Fibroblast of upper back skin (primary cell): ENCODE results near the gene DNASE1L1.

Source experiments
- DNase-seq: peaks from one replicate; pipeline ENCODE4 v3.0.0-alpha.2; 2013

The DNASE1L1 gene, protein sequence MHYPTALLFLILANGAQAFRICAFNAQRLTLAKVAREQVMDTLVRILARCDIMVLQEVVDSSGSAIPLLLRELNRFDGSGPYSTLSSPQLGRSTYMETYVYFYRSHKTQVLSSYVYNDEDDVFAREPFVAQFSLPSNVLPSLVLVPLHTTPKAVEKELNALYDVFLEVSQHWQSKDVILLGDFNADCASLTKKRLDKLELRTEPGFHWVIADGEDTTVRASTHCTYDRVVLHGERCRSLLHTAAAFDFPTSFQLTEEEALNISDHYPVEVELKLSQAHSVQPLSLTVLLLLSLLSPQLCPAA

DNA sequence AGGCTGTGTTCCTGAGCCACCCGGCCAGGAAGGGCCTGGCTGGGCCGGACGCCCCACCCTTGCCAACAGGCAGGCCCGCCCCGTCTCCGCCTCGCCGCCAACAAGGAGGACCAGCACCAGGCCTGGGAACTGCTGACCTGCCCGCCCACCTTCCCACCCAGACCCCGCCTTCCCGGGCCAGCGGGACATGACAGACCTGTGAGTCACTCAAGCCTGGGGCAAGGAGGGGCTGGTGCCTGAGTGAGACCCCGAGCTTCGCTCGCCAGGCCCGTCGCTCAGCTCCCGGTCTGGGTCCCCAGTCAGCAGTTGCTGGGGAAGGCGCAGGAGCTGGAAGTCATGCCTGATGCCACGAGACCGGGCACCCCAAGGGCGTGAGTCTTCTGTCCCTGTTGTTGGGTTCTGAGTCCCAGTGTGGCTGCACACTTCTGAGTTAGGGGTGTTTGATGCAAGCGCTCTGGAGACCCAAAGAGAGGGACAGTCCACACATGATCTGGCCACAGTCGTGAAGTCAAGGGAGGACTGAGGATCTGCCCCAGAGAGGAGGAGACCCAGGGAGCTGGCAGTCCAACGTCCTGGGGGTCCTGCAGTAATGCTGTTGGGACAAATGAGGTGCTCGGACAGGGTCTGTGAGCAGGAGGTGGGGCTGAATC, at the start of gene DNASE1L1:
Gene DNASE1L1 (minus strand): TSS at position 33 of the 650 bp plus-strand sequence. CDS start 3,686 bp downstream, outside the sequence.
- DNase-seq = peak; percentile 81

GRCh38 chrX:154458116-154458953, 49.3 kb upstream of the DNASE1L1 start, which contains the start of gene PLXNA3:
TSS of gene PLXNA3 (plus strand) at chrX:154458281. CDS start at chrX:154460184, 1,903 bp downstream.
- peak; percentile 36 for DNase-seq

DNA sequence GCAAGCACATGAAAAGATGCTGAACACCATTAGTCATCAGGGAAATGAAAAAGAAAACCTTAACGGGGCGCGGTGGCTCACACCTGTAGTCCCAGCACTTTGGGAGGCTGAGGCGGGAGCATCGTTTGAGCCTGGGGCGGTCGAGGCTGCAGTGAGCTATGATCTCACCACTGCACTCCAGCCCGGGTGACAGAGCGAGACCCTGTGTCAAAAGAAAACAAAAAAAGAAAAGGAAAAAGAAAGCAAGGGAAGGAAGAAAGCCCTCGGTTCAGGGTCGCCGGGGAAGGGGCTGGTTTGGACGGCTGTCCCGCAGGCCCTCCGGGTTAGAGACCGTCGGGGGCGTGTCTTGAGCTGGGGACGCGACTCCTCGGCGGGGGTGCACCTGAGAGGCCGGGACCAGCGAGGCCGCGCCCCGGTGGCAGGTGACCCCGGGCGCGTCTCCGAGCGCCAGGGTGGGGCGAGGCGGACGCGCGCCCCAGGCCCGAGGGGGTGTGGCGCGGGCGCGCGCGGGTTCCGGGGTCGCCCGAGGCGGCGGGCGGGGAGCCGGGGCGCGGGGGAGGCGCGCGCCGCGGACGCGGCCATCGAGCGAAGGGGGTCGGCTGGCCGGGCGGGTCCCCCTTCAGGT, 48.5 kb upstream of the DNASE1L1 start:
- DNase-seq = no peak

GRCh38 chrX:154452823-154453222, 43.8 kb upstream of the DNASE1L1 start:
- DNase-seq = no peak

DNA sequence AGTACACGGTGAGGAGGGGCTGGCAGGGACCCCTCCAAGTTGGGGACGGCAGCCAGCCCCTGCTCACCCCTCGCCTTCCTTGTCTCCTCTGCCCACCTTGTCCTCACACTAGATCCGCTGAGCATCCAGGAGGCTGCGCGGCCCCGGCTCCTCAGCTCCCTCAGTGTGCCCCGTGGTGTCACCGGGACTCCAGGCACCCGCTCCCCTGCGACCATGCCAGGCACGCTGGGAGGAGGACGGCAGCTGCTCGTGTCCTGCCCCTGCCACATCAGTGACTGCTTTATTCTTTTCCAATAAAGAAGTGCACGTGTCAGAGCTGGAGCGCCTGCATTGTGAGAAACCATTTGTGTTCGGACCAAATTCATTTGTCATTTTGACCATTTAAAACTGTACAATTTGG, 41.3 kb upstream of the DNASE1L1 start:
- DNase-seq = no peak

GRCh38 chrX:154449618-154450017, 40.6 kb upstream of the DNASE1L1 start:
- no peak for DNase-seq

GRCh38 chrX:154448484-154448883, 39.4 kb upstream of the DNASE1L1 start:
- DNase-seq = no peak

GRCh38 chrX:154446430-154446829, 37.4 kb upstream of the DNASE1L1 start:
- DNase-seq = no peak

GRCh38 chrX:154445776-154446175, 36.7 kb upstream of the DNASE1L1 start:
- DNase-seq = no peak

DNA sequence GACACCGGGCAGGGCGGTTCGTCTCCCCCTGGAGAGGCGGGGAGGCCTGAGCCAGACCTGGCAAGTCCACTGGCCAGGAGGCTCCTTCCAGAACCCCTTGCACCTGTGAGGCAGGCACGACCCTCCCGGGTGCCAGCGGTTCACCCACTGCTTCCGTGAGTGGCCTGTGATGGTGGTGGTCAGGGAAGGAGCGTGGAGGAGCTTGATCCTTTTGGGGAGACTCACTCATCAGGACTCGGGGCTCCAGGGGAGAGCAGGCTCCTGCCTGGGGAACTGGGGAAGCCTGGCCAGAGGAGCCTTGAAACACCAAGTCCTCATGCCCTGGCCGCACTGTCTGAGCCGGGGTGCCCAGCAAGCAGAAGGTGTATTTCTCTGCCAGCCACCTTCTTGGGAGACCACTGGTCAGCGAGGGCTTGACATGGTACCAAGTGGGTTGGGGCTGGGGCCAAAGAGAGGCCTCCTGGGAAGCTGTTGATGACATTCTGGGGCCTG, 35.7 kb upstream of the DNASE1L1 start:
- DNase-seq = no peak

DNA sequence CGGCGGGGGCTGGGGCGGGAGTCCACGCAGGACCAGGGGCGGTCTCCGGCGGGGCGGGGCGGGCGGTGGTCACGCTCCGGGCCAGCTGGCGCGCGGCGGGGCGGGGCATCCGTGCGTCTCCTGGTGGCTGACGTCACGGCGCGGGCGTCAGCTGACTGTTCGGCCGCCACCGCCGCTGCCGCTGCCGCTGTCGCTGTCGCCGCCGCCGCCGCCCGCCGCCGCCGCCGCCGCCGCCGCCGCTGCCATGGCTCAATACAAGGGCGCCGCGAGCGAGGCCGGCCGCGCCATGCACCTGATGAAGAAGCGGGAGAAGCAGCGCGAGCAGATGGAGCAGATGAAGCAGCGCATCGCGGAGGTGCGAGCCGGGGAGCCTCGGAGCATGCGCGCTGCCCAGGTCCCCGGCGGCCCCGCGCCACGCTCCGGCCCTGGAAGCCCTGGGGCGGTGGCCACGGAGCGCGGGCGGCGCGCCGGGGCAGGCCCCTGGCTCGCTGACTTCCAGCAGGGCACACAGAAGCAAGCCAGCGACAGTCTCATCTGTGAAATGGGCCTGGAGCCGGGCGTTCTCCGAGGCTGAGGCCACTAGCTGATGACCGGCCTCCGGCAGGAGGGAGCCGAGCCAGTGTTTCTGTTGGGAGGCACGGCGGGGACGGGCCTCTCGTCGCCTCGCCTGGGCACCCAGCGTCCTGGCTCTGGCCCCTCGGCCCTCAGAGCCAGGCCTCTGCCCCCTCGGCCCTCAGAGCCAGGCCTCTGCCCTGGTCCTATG, 35.1 kb upstream of the DNASE1L1 start, which contains the start of gene FAM50A:
Gene FAM50A (plus strand): TSS at position 150 of the 763 bp plus-strand sequence. CDS start 95 bp downstream, at position 245.
- peak; percentile 55 for DNase-seq

- DNase-seq = no peak
Observed at GRCh38 chrX:154443479-154443910, 34.4 kb upstream of the DNASE1L1 start.

- DNase-seq = no peak
Observed at GRCh38 chrX:154441984-154442707, 33.1 kb upstream of the DNASE1L1 start.

GRCh38 chrX:154441564-154441963, 32.5 kb upstream of the DNASE1L1 start:
- DNase-seq = no peak

GRCh38 chrX:154440623-154441357, 31.7 kb upstream of the DNASE1L1 start:
- no peak for DNase-seq

- DNase-seq = no peak
Observed at GRCh38 chrX:154439841-154440240, 30.8 kb upstream of the DNASE1L1 start.

- no peak for DNase-seq
Observed at GRCh38 chrX:154437971-154438893, 29.2 kb upstream of the DNASE1L1 start.

DNA sequence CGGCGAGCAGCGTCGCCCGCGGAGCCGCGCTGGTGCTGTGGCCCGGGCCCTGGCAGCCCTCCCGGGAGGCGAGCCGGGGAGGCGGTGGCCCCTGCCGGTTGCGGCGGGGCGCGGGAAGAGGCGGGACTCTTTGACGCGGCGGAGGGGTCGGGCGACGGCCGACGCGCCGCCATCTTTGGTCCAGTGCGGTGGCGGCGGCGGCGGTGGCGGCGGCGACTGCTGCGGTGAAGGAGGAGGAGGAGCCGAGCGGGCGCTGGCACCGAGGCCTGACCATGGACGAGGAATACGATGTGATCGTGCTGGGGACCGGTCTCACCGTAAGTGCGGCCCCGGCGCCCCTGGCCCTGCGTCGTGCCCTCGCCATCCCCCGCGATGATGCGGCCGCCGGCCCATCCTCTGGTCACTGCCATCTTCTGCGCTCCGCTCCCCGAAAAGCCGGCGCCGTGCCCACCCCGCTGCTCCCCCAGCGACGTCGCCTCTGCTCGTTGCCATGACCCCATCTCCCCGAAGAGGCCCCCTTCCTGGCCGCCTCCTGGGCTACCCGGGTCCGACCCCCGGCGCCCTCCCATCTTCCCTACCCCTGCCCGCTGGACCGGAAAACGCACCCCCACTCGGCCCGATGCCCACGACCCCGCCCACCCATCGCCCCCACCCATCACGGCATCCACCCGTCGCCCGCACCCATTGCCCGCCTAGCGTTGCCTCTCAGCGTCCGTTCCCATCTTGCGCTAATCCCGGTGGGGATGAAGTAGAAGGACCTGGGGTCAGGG, 28.1 kb upstream of the DNASE1L1 start, which contains the start of gene GDI1:
Gene GDI1 (plus strand): TSS at position 172 of the 770 bp plus-strand sequence. CDS start 101 bp downstream, at position 273.
- DNase-seq = peak; percentile 51
